Measurements from ENCODE around the gene LONP1. TPM values are rescaled to one million over a fixed set of nuclear protein-coding genes. Genes with fewer than 3 reads are reported as not detected.
A peak's percentile ranks its signal among the peaks of the same experiment; 100 is the strongest.
"Not testable (repeated sequence)": the region's sequence is repeated elsewhere in the genome, so short reads cannot be mapped to it uniquely, and the experiment has no call there.

Gene LONP1
- total RNA-seq, 2 experiments from 2014 or later, result 277 to 287 TPM

DNA sequence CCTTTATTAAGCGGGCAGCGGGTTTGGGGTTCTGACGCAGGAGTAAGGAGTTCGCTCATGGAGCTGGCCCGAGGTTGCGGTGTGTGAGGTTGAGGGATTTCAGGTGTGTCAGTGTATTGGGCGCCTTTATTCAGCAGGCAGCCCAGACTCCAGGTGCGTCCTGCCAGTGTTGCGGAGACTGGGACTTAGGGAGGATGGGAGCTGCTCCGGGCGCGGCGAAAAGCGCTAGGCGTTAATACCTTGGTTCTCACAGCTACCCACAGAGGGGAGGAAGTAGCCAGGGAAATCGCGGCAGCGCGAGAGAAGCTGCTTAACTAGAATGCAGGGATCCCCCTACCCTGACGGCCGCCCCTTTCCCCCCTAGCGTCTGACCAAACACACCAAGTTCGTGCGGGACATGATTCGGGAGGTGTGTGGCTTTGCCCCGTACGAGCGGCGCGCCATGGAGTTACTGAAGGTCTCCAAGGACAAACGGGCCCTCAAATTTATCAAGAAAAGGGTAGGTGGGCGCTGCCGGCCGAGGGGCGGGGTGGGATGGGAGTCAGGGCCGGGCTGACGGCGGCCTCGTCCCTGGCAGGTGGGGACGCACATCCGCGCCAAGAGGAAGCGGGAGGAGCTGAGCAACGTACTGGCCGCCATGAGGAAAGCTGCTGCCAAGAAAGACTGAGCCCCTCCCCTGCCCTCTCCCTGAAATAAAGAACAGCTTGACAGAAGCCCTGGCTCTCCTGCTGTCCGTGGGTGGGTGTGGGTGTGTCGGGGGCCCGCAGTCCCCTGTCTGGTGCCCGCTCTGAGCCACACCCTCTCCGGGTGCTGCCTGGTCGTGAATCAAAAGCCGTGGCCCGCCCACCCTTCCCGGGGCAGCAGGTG lies 28.8 kb downstream of the LONP1 start:
- H3K4me1 Mint-ChIP-seq, result peaks cover 21% of the 10 kb centered on the region
- H3K9me3 Mint-ChIP-seq, result no peaks in the 10 kb centered on the region
- H3K4me3 Mint-ChIP-seq, result peak overlapping the region; percentile 99
- peaks cover 47% of the 10 kb centered on the region for H3K36me3 Mint-ChIP-seq
- H3K27me3 Mint-ChIP-seq, result peaks cover 15% of the 10 kb centered on the region
- H3K27ac Mint-ChIP-seq, result peak overlapping the region; percentile 99
- peak; percentile 76 for DNase-seq

DNA sequence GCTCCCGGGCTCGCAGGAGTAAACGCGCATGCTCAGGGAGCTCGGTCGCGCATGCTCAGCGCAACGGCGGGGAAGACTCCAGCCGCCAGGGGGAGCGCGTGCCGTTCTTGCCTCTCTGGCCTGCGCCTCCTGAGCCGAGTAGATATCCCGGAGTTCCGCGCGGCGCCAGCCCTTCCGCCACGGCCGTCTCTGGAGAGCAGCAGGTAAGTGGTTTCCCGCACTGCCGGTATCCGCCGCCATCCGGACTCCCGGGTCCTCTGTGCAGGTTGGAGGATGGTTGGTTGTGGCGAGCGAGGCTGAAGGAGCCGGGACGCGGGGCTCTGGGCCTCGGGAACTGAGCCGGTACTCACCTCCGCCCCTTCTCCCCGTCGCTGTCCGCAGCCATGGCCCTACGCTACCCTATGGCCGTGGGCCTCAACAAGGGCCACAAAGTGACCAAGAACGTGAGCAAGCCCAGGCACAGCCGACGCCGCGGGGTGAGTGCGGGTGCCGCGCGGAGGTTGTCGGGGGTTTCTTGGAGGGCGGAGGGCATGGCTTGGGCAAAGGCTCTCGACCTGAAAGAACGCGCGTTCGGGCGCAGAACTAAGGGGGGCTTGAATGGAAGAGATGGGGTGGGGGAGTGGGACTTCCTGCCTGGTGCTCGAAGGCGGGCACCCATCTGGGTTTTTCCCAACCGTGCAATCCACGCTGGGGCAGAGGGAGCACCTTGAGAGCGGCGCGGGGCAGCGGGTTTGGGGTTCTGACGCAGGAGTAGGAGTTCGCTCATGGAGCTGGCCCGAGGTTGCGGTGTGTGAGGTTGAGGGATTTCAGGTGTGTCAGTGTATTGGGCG lies 29.6 kb downstream of the LONP1 start, which contains the start of gene RPL36:
TSS of gene RPL36 (plus strand) at position 171 of the 830 bp plus-strand sequence. CDS start at position 384, 213 bp downstream.
- H3K4me1 Mint-ChIP-seq, result peaks cover 22% of the 10 kb centered on the region
- peak within 1 kb of the TSS; percentile 99 for H3K4me3 Mint-ChIP-seq
- DNase-seq, result peak; percentile 98
- peaks cover 15% of the 10 kb centered on the region for H3K27me3 Mint-ChIP-seq
- H3K36me3 Mint-ChIP-seq, result peaks cover 47% of the 10 kb centered on the region
- H3K9me3 Mint-ChIP-seq, result no peaks in the 10 kb centered on the region
- peak within 1 kb of the TSS; percentile 99 for H3K27ac Mint-ChIP-seq

DNA sequence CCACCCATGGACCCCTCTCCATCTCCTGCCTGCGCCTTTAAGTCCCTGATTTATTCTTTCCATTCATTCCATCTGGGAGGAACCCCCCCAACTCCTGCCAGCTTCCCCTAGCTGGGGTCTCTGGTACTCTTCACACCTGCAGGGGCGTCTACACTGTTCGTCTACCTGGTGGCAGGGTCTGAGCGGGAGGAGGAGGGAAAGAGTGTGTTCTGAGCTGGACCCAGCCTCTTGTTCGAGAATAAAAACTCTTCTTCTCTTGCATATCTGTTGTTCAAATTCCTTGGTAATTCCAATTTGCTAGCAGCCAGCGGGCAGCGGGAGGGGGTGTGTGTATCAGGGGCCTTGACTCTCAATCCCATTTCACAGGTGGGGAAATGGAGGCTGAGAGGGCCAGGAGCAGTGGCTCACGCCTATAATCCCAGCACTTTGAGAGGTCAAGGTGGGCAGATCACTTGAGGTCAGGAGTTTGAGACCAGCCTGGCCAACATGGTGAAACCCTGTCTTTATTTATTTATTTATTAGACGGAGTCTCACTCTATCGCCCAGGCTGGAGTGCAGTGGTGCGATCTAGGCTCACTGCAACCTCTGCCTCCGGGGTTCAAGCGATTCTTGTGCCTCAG lies 31.6 kb downstream of the LONP1 start:
- H3K4me3 Mint-ChIP-seq, result peak overlapping the region; percentile 8
- peaks cover 22% of the 10 kb centered on the region for H3K4me1 Mint-ChIP-seq
- peaks cover 34% of the 10 kb centered on the region for H3K36me3 Mint-ChIP-seq
- not testable (repeated sequence) for H3K27ac Mint-ChIP-seq, DNase-seq, H3K9me3 Mint-ChIP-seq
- H3K27me3 Mint-ChIP-seq, result peaks cover 15% of the 10 kb centered on the region

DNA sequence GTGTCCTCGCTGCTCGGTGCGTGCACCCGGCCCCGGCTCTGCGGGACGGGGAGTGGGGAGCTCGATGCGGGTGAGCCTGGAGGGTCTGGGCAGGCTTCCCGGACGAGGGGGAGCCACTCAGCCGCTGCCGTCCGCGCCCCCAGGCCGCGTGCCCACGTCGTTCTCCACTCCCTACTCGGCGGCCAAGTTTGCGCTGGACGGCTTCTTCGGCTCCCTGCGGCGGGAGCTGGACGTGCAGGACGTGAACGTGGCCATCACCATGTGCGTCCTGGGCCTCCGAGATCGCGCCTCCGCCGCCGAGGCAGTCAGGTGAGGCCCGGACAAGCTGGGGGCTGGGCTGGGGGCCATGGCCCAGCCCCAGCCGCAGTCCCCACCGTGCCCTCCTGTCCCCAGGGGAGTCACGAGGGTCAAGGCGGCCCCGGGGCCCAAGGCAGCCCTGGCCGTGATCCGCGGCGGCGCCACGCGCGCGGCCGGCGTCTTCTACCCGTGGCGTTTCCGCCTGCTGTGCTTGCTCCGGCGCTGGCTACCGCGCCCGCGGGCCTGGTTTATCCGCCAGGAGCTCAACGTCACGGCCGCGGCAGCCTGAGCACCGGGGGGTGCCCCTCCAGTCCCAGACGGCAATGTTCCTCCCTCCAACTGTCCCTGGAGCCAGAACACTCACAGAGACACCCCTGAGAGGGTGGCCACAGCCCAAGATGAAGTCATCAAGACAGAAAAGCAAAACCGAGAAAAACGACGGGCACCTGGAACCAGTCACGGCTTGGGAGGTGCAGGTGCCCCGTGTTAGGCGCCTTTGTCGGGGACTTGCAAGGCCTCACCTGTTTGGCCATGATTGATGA lies 32.4 kb downstream of the LONP1 start:
- Mint-ChIP-seq H3K4me1 (peaks cover 19% of the 10 kb centered on the region), H3K4me3 (peak overlapping the region; percentile 25), H3K27me3 (peaks cover 15% of the 10 kb centered on the region), H3K27ac (no peak overlapping the region), H3K36me3 (peaks cover 26% of the 10 kb centered on the region), H3K9me3 (no peaks in the 10 kb centered on the region)
- DNase-seq, result no peak

DNA sequence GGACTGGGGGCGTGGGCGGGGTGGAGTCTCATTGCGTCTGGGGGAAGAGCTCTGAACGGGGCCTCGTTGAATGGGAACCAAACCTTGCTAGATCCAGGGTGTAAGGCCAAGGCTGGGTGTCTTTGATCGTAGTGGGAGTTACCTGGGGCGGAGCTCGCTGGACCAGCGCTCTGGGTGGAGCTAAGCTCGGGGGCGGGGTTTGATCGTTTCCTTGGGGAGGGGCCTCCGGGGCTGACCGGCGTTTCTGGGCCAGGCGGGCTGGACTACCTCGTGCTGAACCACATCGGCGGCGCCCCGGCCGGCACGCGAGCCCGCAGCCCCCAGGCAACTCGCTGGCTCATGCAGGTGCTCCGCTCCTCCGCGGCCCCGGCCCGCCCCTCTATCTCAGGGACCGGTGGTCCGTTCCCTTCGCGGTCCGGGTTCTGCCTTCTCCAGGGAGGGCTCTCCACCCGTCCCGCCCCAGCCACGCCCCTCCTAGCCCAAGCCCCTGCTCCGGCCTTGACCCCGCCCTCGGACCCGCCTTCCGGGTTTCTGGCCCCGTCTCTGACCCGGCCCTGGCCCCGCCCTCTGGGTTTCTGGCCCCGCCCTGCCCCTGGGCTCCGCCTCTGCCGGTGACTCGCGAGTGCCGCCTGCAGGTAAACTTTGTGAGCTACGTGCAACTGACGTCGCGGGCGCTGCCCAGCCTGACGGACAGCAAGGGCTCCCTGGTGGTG lies 33.1 kb downstream of the LONP1 start:
- Mint-ChIP-seq H3K9me3 (no peaks in the 10 kb centered on the region), H3K4me3 (peak overlapping the region; percentile 81), H3K36me3 (peaks cover 18% of the 10 kb centered on the region), H3K27me3 (peaks cover 8% of the 10 kb centered on the region), H3K4me1 (peaks cover 16% of the 10 kb centered on the region), H3K27ac (peak overlapping the region; percentile 86)
- peak; percentile 99 for DNase-seq

DNA sequence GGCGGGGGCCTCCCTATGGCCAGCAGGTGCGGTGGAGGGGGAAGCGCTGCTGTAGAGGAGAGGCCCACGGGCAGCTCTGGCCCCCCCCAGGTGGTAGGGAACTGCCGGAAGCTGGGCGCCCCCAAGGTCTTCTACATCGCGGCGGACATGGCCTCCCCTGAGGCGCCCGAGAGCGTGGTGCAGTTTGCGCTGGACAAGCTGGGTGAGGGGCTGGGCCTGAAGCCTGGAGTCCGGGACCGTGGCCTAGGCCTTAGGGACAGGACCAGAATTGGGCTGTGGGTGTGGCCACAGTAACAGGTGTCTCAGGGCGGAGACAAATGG lies 33.7 kb downstream of the LONP1 start:
- Mint-ChIP-seq H3K27ac (peak overlapping the region; percentile 86), H3K4me1 (peaks cover 20% of the 10 kb centered on the region), H3K27me3 (peaks cover 8% of the 10 kb centered on the region), H3K9me3 (no peaks in the 10 kb centered on the region), H3K36me3 (peaks cover 14% of the 10 kb centered on the region), H3K4me3 (peak overlapping the region; percentile 81)
- DNase-seq, result no peak

DNA sequence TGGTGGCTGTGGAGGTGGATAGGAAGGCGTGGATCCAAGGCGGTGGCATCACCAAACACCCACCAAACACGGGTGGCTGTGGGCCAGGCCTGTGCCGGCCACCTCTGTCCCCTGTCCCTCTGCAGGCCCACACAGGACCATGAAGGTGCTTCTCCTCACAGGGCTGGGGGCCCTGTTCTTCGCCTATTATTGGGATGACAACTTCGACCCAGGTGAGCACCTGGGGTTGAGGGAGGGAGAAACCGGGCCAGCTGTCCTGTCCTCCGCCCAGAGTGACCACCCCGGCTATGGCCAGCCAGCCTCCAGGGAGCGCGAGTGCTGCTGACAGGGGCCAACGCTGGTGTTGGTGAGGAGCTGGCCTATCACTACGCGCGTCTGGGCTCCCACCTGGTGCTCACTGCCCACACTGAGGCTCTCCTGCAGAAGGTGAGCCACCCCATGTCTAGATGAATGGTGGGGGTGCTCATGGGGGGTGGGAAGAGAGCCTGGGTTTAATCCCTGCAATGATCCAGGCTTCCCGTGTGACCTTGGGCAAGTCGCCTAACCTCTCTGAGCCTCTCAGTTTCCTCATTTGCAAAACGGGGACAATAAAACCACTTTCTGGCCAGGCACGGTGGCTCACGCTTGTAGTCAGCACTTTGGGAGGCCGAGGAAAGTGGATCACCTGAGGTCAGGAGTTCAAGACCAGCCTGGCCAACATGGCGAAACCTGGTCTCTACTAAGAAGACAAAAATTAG lies 35.1 kb downstream of the LONP1 start:
- peaks cover 13% of the 10 kb centered on the region for H3K4me1 Mint-ChIP-seq
- no peaks in the 10 kb centered on the region for H3K9me3 Mint-ChIP-seq
- no peak overlapping the region for H3K27ac Mint-ChIP-seq
- H3K4me3 Mint-ChIP-seq, result no peak overlapping the region
- H3K36me3 Mint-ChIP-seq, result peaks cover 2% of the 10 kb centered on the region
- H3K27me3 Mint-ChIP-seq, result no peaks in the 10 kb centered on the region
- DNase-seq, result no peak

DNA sequence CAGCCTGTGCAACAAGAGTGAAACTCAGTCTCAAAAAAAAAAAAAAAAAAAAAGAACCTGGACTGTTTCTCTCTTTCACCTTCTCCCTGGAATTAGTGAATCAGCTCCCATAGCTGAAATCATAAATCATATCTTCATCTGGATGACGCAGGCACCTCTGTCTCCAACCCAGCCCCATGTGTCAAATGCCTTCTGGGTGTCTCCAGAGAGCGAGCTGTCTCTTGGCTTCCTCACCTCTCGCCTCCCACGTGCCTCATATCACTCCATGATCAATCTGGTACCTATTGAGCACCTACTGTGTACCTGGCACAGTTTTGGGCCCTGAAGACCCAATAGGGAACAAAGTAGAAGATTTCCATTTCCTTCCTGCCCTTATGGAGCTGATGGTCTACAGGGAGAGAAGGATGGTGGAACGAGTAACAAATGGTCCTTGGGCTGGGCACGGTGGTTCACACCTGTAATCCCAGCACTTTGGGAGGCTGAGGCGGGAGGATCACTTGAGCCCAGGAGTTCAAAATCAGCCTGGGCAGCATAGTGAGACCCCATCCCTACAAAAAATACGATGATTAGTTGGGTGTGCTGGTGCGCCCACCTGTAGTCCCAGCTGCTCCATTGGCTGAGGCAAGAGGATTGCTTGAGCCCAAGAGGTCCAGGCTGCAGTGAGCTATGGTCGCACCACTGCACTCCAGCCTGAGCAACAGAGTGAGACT lies 36.6 kb downstream of the LONP1 start:
- H3K36me3 Mint-ChIP-seq, result peaks cover 4% of the 10 kb centered on the region
- DNase-seq, result no peak
- H3K4me1 Mint-ChIP-seq, result peaks cover 14% of the 10 kb centered on the region
- no peaks in the 10 kb centered on the region for H3K27me3 Mint-ChIP-seq
- no peak overlapping the region for H3K27ac Mint-ChIP-seq
- H3K9me3 Mint-ChIP-seq, result no peaks in the 10 kb centered on the region
- H3K4me3 Mint-ChIP-seq, result no peak overlapping the region

DNA sequence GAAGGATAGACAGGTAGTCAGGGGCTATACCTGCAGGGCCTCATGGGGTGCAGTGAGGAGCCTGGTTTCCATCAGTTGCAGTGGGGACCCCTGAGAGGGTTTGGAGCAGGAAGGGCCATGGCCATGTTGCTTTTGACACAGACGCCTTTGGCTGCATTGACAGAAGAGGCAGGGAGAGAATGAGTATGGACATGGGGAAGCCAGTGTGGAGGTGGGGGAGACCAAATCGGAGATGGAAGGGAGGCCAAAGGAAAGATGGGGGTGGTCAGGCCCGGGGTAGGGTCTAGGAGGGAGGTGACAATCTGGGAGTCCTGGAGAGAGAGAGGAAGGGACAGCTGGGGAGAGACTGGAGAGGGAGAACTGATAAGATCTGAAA lies 37.9 kb downstream of the LONP1 start:
- H3K27ac Mint-ChIP-seq, result peak overlapping the region; percentile 5
- peak overlapping the region; percentile 1 for H3K4me3 Mint-ChIP-seq
- no peak for DNase-seq
- H3K36me3 Mint-ChIP-seq, result peaks cover 4% of the 10 kb centered on the region
- H3K27me3 Mint-ChIP-seq, result no peaks in the 10 kb centered on the region
- H3K9me3 Mint-ChIP-seq, result no peaks in the 10 kb centered on the region
- H3K4me1 Mint-ChIP-seq, result peaks cover 14% of the 10 kb centered on the region

DNA sequence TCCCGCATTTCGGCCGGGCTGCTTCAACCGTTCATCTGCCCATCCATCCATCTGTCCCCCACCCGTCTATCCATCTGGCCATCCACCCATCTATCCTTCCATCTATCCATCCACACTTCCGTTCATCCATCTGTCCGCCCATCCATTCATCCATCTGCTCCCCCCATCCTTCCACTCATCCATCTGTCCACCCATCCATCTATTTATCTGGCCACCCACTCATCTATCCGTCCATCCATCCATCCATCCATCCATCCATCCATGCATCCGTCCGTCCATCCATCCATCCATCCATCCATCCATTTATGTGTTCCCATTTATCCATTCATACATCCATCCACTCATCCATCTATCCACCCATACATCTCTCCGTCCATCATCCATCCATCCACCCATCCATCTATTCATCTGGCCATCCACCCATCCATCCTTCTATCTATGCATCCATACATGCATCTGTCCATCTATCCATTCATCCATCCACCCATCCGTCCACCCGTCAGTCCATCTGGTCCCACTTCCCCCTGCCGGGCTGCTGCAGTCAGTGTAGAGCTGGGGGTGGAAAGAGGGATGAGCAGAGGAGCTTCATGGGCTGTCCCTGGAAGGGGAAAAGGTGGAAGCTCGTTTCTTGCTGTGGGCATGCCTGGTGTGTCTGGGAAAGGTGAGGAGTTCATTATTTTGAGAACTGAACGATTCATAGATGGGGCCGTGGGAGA lies 38.4 kb downstream of the LONP1 start:
- H3K36me3 Mint-ChIP-seq, result peaks cover 4% of the 10 kb centered on the region
- no peaks in the 10 kb centered on the region for H3K9me3 Mint-ChIP-seq
- no peak for DNase-seq
- peak overlapping the region; percentile 5 for H3K27ac Mint-ChIP-seq
- peak overlapping the region; percentile 50 for H3K4me3 Mint-ChIP-seq
- H3K27me3 Mint-ChIP-seq, result no peaks in the 10 kb centered on the region
- H3K4me1 Mint-ChIP-seq, result peaks cover 14% of the 10 kb centered on the region

DNA sequence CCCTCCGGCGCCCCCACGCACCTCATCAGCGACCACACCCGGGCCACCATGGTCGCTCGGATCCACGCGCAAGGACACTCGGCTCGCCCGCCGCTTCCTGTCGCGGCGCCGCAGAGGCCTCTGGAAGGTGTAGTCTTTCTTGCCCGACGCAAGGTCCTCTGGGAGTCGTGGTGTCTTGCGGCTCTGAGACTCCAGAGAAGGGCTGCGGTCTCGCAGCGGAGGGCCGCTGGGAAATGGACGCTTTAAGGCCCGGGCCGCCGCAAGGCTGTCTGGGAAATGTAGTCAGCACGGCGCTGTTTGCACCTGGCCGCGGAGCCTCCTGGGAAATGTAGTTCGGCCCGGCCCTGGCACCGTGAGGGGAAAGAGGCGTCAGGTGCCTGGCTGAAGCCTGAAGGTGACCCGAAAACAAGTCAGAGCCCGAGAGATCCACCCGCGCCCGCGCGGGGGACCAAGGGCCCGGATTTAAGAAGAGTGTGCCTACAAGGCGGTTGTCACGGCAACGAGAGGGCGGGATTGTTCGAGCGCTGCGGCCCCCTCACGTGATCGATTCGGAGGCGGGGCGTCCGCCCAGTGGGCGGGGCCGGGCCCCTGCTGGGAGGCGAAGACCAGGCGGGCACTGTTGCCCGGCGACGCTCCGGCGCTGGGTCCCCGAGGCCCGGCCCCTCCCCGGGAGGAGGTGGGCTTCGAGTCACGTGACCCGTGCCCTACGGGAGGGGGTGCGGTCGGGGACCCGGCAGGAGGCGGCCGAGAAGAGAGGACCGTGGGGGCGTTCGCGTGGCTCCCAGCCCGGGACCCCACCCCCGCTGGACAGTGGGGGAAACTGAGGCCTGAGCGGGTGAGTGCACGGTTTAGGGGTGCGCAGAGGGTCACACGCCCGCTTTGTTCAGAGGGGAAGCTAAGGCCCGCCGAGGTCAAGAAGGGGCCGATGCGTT lies 39.2 kb downstream of the LONP1 start, which contains the start of the genes HSD11B1L and MICOS13:
TSS of gene HSD11B1L (plus strand) at position 591 of the 932 bp plus-strand sequence. CDS start 3,806 bp downstream, outside the sequence.
TSS of gene MICOS13 (minus strand) at position 80 of the 932 bp plus-strand sequence. CDS start at position 50, 30 bp downstream.
- H3K27ac Mint-ChIP-seq, result peak within 1 kb of the TSS; percentile 94

More for the DNA sequence above, 39.2 kb downstream of the LONP1 start, which contains the start of the genes HSD11B1L and MICOS13:
- H3K27me3 Mint-ChIP-seq, result no peaks in the 10 kb centered on the region
- peak within 1 kb of the TSS; percentile 98 for H3K4me3 Mint-ChIP-seq
- H3K4me1 Mint-ChIP-seq, result peaks cover 13% of the 10 kb centered on the region
- DNase-seq, result peak; percentile 97
- peaks cover 5% of the 10 kb centered on the region for H3K36me3 Mint-ChIP-seq
- no peaks in the 10 kb centered on the region for H3K9me3 Mint-ChIP-seq
